22Rv1 (cell line): ENCODE measurements around the gene REV1.
"Not testable (repeated sequence)": the region's sequence is repeated elsewhere in the genome, so short reads cannot be mapped to it uniquely, and the experiment has no call there.

Experiments
- H3K27ac ChIP-seq: fragments of 450-650 bp; 2 replicates; pipeline ENCODE4 v1.5.1; 2017
- CTCF ChIP-seq: fragments of 450-650 bp; IDR thresholded peaks from 2 replicates; pipeline ENCODE4 v1.5.1; 2017; ENCODE audit warnings: mild to moderate bottlenecking
- ZFX ChIP-seq: fragments of 450-650 bp; IDR thresholded peaks from 2 replicates; pipeline ENCODE4 v1.6.1; 2017; ENCODE audit warnings: antibody characterized with exemption, borderline replicate concordance

Gene REV1

GRCh38 chr2:99473518-99474083 lies 16.2 kb downstream of the REV1 start:
- TF ChIP-seq ZFX (no peak), CTCF (no peak)

DNA sequence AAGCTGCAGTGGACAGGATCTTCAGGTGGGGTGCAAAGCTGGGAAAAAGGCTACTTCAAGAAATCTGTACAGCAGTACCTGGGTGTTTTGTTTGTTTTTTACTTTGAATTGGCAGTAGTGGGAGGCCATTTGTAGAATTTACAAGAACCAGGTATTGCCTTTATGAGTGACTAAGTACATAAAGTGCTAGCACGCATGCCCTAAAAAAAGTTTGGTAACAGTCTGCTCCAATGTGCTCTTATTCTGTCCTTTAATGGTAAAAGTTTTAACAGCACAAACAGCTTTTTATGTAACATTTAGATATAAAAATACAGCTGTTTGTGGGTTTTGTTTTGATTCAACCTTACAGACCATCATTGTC lies 17.2 kb downstream of the REV1 start:
- H3K27ac ChIP-seq: peak overlapping the region; percentile 69
- TF ChIP-seq CTCF: no peak
- TF ChIP-seq ZFX: no peak

More at GRCh38 chr2:99473518-99474083, 16.2 kb downstream of the REV1 start:
- H3K27ac ChIP-seq: peak overlapping the region; percentile 69

DNA sequence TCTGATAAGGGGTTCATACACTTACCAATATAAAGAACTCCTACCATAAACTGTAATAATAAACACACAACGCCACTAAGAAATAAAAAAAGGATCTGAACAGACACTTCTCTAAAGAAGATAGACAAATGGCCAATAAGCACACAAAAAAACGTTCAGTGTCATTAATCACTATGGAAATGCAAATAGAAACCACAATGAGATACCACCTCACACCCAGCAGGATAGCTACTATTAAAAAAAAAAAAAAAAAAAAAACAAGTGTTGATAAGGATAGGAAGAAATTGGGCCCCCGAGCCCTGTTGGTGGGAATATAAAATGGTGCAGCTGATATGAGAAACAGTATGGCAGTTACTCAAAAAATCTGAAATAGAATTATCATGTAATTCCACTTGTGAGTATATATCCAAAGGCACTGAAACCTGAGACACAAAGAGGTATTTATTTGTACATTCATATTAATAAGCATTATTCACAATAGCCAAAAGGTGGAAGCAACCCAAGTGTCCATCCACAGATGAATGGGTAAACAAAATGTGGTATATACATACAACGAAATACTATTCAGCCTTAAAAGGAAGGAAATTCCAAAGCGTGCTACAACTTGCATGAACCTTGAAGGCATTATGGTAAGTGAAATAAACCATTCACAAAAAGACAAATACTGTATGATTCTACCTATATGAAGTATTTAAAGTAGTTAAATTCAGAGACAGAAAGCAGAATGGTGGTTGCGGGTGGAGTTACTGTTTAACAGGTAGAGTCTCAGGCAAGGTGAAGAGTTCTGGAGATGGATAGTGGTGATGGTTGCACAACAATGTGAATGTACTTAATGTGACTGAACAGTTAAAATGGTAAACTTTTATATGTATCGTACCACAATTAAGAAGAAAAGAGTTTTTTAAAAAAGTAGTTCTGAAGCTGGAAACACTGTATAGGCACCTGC lies 17.9 kb downstream of the REV1 start:
- TF ChIP-seq CTCF: no peak
- peak overlapping the region; percentile 69 for H3K27ac ChIP-seq

DNA sequence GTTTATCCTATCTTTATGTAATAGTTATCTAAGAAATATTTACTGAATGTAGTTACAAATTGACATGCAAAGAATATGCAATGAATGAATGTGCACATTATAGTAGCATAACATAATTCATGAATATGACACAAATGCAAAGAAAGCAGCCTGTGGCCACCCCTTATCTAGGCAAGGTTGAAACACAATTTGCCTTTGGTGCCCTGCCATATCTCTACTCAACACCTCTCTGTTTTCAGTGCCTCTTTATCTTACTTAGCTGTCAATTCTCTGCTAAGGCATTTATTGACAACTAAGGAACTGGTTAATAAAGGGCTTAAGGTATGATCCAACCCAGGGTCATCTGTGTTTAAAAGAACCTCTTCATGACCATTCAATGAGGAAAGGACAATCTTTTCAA lies 18.9 kb downstream of the REV1 start:
- no peak overlapping the region for H3K27ac ChIP-seq
- TF ChIP-seq CTCF: no peak
- TF ChIP-seq ZFX: no peak

DNA sequence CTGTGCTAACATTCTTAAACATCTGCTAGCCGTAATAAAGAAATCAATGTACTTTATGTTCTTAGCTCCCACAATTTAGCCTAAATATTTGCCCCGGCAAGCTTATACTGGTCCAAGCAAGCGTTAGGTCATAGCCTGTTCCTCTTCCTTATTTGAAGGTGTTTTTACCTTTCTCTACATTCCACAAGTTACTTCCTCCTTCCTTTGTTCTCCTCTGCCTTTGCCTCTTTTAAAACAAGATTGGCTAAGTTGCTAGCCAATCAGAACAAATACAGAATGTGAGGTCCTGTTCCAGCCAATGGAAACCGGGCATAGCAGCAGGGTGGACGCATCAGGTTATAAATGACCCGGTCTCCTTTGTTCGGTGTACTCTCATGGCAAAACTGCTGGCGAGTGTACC lies 19.4 kb downstream of the REV1 start:
- not testable (repeated sequence) for H3K27ac ChIP-seq

- no peak overlapping the region for H3K27ac ChIP-seq
These were observed 20.4 kb downstream of the REV1 start for GRCh38 chr2:99469394-99469793.

GRCh38 chr2:99468155-99468554 lies 21.7 kb downstream of the REV1 start:
- no peak for TF ChIP-seq ZFX

More at GRCh38 chr2:99469394-99469793, 20.4 kb downstream of the REV1 start:
- no peak for TF ChIP-seq CTCF
- TF ChIP-seq ZFX: no peak

DNA sequence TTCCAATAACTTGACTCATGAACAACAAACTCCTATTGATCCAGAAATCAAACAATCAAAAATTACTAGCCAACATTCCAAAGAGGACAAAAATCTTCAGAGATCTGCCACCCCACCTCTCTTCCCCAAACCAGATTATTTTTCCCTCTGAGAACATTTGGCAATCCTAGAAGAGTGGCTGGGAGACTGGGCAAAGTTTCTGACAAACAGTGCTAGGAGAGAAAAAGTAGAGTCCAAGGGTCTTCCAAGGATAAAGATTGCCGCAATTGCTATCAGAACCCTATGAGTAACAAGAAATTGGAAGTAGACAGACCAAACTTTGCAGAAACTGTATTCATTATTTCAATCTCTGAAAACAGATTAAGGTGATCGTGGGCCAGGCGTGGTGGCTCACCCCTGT lies 22.4 kb downstream of the REV1 start:
- no peak overlapping the region for H3K27ac ChIP-seq
- TF ChIP-seq ZFX: no peak
- no peak for TF ChIP-seq CTCF

More at GRCh38 chr2:99468155-99468554, 21.7 kb downstream of the REV1 start:
- no peak overlapping the region for H3K27ac ChIP-seq
